CD4-positive, alpha-beta T cell treated with Interleukin-17A for 4 hours (primary cell): ENCODE data around the gene POMC.
A peak's percentile ranks its signal among the peaks of the same experiment; 100 is the strongest.
"Not testable (repeated sequence)": the region's sequence is repeated elsewhere in the genome, so short reads cannot be mapped to it uniquely, and the experiment has no call there.

ENCODE experiments used
- DNase-seq: peaks from one replicate; pipeline ENCODE4 v3.0.0-alpha.2; 2020; ENCODE audit warnings: mixed read lengths

Gene POMC

GRCh38 chr2:25132299-25132635 is 36.1 kb downstream of the POMC start:
- DNase-seq: no peak

GRCh38 chr2:25131567-25132298 is 36.6 kb downstream of the POMC start:
- peak; percentile 10 for DNase-seq

DNA sequence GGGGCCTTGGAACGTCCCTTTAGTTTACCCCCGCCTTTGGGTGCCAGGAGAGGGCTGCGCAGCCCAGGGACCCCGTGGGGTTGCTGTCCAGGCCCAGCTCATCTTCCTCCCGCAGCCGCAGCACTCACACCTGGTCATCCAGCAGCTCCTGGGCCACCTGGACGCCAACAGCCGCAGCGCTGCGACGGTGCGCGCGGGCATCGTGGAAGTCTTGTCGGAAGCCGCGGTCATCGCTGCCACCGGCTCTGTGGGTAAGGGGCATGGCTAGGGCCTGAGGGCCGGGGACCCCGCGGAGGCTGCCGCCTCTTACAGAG is 37.2 kb downstream of the POMC start:
- no peak for DNase-seq

GRCh38 chr2:25129901-25130520 is 38.4 kb downstream of the POMC start:
- no peak for DNase-seq

GRCh38 chr2:25127646-25128045 is 40.7 kb downstream of the POMC start:
- DNase-seq: no peak

DNA sequence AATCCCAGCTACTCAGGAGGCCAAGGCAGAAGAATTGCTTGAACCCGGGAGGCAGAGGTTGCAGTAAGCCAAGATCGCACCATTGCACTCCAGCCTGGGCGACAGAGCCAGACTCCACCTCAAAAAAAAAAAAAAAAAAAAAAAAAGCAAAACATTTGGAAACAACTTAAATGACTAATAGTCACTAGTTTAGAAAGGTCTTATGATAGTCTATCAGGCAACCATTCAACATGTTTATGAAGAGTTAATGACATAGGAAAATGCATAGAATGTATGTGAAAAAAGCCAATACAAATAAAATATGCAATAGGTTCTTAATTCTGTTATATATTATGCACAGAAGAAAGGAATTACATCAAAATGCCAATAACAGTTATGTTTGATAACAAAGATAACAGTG is 41.3 kb downstream of the POMC start:
- not testable (repeated sequence) for DNase-seq

DNA sequence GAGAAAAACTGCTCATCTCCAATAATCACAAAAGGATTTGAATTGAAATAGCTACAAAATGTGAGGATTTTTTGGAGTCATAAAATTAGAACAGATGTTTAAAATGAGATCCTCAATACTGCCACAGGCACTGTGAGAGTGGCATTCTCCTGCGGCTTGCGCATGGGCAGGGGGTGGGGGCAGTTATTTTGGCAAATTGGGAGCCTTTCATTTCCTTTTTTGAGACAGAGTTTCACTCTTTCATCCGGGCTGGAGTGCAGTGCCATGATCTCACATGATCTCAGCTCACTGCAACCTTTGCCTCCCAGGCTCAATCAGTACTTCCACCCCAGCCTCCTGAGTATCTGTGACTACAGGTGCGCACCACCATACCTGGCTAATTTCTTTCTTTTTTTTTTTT is 42.4 kb downstream of the POMC start:
- DNase-seq: no peak

DNA sequence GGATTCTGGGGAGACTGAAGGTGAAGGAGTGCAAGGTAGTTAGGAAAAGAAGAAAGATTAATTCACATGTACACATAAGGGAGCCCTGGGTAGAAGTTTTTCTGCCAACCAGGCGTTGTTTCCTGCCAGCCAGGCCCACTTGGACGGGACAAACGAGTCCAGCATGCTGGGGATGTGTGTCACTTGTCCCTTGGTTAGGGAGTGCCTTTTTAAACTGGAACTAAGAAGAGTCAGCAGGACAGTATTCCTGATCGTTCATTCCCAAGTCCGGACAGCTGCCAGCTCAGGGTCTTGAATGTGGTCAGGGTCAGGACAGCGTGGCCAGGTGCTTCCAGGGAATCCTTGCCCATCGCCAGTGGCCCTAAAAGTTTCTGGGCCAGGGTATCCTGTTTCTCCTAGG is 43.2 kb downstream of the POMC start:
- no peak for DNase-seq

- no peak for DNase-seq
Observed at GRCh38 chr2:25123682-25124081, 44.7 kb downstream of the POMC start.

- no peak for DNase-seq
Observed at GRCh38 chr2:25122367-25122766, 46.0 kb downstream of the POMC start.

DNA sequence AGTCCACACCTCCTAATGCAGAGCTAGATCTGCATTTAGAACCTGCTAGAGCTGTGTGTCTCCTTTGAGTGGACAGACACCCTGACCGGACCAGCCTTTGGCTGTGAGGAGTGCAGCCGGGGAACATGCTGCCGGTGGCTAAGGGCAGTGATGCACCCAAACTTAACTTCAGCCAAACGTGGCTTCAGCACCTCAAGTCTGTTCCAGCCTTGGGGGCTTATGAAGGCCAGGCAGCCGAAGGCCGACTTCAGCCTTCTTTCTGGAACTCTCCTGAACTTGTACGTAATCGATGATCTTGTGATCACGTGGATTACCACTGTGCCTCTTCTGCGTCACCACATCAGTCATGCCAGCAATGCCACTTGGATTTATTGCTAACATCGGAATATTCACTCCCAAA is 49.1 kb downstream of the POMC start:
- DNase-seq: no peak

- no peak for DNase-seq
Observed at GRCh38 chr2:25116956-25117355, 51.4 kb downstream of the POMC start.

GRCh38 chr2:25115902-25116301 is 52.5 kb downstream of the POMC start:
- DNase-seq: no peak

DNA sequence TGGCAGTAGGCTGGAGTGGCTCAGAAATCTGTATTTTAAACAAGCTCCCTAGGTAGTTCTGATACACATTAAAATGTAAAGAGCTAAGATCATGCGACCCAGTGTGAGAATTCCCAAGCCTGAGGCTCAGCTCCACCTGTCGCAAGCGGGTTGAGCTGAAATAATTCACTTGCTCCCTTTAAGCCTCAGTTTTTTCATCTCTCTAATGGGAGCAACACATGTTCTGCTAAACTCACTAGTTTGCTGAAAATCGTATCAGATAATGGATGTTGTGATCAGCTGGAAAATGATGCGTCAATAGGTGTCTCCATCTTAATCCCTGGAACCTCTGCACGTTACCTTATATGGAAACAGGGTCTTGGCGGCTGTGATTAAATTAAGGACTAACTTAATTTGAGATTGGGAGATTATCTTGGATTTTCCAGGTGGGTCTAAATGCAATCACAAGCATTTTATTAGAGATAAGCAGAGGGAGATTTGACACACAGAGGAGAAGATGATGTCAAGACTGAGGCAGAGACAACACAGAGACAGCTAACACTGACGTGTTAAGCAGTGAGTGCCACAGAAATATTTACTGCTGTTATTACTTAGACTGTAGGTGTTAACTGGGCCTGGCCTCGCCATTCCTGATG is 53.0 kb downstream of the POMC start:
- no peak for DNase-seq

DNA sequence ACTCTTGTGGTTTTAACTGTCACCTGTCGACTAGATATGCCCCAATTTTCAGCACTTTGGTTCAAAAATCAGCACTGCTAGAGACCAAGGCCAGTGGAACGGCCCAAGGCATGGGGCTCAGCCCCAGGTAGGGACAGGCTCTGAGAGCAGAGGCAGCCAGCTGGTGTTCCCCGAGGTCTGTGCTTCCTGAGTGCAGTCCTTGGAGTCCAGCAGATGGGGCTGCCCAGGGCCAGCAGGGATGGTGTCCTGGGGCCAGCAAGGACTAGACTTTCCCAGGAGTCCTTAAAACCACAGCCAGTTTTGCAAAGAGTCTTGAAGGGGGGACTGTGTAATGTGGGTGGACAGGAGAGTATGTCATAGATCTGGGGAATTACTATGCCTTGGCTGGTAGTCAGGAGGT is 56.3 kb downstream of the POMC start:
- DNase-seq: no peak
